Hypothalamus (tissue), 51 donors: ENCODE data around the gene CAP1.
"Not testable (repeated sequence)": the region's sequence is repeated elsewhere in the genome, so short reads cannot be mapped to it uniquely, and the experiment has no call there.

Experiments used
- DNase-seq, 51 donors: peaks; one replicate each; lab custom pipeline; 2025; lab: John Stamatoyannopoulos, UW

Gene CAP1

GRCh38 chr1:40030528-40031135 lies 9.9 kb upstream of the CAP1 start:
- DNase-seq, result no peak

- DNase-seq, result peak in 23 of 51 donors; percentile 1 to 60 (median 29)
Measured at GRCh38 chr1:40032240-40032891, 8.2 kb upstream of the CAP1 start.

- no peak for DNase-seq
Measured at GRCh38 chr1:40034869-40035268, 5.7 kb upstream of the CAP1 start.

- DNase-seq, result peak in 16 of 51 donors; percentile 2 to 54 (median 16)
Measured at GRCh38 chr1:40036574-40036973, 4.0 kb upstream of the CAP1 start.

GRCh38 chr1:40037254-40037653 lies 3.3 kb upstream of the CAP1 start:
- not testable (repeated sequence) for DNase-seq

- no peak for DNase-seq
Measured at GRCh38 chr1:40038697-40039096, 1.8 kb upstream of the CAP1 start.

GRCh38 chr1:40039245-40039756 lies 1.2 kb upstream of the CAP1 start:
- peak in 6 of 51 donors; percentile 42 to 75 (median 46) for DNase-seq

GRCh38 chr1:40039757-40040510 lies 595 bp upstream of the CAP1 start:
- peak in 44 of 51 donors; percentile 22 to 79 (median 52) for DNase-seq

- DNase-seq, result no peak
Measured at GRCh38 chr1:40041466-40041838, 923 bp downstream of the CAP1 start.

GRCh38 chr1:40042341-40042740 lies 1.8 kb downstream of the CAP1 start:
- no peak for DNase-seq

GRCh38 chr1:40044110-40044509 lies 3.6 kb downstream of the CAP1 start:
- no peak for DNase-seq

GRCh38 chr1:40045182-40045581 lies 4.7 kb downstream of the CAP1 start:
- no peak for DNase-seq

GRCh38 chr1:40045766-40046165 lies 5.2 kb downstream of the CAP1 start:
- DNase-seq, result no peak

- no peak for DNase-seq
Measured at GRCh38 chr1:40047276-40047675, 6.7 kb downstream of the CAP1 start.

- DNase-seq, result no peak
Measured at GRCh38 chr1:40047769-40048168, 7.2 kb downstream of the CAP1 start.

- DNase-seq, result no peak
Measured at GRCh38 chr1:40049725-40050124, 9.2 kb downstream of the CAP1 start.

- DNase-seq, result no peak
Measured at GRCh38 chr1:40050863-40051262, 10.3 kb downstream of the CAP1 start.

- no peak for DNase-seq
Measured at GRCh38 chr1:40053138-40053887, 12.8 kb downstream of the CAP1 start.

GRCh38 chr1:40056519-40057309 lies 16.2 kb downstream of the CAP1 start:
- DNase-seq, result no peak
